Measurements from ENCODE around the gene DLX4.

Gene DLX4

DNA sequence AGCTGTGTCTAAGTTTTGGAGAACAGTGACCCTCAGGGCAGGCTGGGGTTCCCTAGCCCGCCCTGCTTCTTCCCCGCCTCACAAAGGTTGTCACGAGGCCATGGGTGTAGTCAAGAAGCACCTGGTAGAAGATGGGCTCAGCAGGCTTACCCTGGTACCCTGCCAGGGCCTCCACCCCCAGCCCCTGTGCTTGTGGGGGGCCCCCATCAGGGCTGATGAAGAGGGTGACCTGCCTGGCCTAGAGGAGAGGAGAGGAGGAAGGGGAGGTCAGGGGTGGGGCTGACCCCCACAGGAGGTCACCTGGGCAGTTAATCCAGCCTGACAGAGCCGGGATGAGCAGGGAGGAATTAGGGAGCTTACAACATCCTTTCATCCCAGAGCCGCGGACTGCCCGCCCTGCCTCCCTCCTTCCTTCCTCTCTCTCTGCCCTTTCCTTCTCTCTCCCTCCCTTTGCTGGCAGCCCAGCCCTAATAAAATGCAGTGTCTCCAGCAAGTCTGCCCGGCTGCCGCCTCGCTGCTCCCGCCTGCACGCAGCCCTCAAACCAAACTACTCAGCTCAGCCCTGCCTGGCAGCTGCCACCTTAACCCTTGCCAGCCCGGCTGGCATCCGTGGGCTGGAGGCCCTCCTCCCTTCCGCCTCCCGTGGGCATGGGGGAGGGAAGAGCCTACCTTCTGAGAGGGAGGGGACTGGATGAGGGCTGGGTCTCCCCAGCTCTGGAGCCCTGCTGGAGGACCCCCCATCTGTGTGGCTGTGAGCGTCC is 18.9 kb downstream of the DLX4 start:
- peak; percentile 48 for DNase-seq (ENCODE audit: low read depth)

DNA sequence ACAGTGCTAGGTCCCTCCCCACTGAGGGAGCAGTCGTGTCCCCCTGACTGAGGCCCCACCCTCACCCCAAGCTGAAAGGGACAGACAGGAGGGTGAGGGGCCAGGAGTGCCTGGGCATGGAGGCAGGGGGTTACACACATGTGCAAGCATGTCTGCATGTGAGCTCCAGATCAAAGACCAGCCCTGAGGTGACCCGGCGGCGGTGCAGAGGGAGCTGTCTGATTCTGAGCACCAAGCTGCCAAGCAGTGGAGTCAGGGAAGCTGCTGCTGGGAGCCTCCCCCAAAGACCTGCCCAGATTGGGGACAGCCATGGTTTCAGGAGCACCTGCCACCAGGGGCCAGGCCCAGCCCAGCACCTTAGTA is 20.5 kb downstream of the DLX4 start:
- DNase-seq (ENCODE audit: low read depth), result no peak

- DNase-seq (ENCODE audit: low read depth), result no peak
These were observed 21.3 kb downstream of the DLX4 start for GRCh38 chr17:49990331-49990730.

- DNase-seq (ENCODE audit: low read depth), result no peak
These were observed 21.9 kb downstream of the DLX4 start for GRCh38 chr17:49990921-49991320.

- no peak for DNase-seq (ENCODE audit: low read depth)
These were observed 22.4 kb downstream of the DLX4 start for GRCh38 chr17:49991409-49991808.

GRCh38 chr17:49992191-49992932 is 23.4 kb downstream of the DLX4 start:
- no peak for DNase-seq (ENCODE audit: low read depth)

- no peak for DNase-seq (ENCODE audit: low read depth)
These were observed 24.0 kb downstream of the DLX4 start for GRCh38 chr17:49992933-49993422.

GRCh38 chr17:49993423-49994060 is 24.6 kb downstream of the DLX4 start:
- DNase-seq (ENCODE audit: low read depth), result peak; percentile 42

DNA sequence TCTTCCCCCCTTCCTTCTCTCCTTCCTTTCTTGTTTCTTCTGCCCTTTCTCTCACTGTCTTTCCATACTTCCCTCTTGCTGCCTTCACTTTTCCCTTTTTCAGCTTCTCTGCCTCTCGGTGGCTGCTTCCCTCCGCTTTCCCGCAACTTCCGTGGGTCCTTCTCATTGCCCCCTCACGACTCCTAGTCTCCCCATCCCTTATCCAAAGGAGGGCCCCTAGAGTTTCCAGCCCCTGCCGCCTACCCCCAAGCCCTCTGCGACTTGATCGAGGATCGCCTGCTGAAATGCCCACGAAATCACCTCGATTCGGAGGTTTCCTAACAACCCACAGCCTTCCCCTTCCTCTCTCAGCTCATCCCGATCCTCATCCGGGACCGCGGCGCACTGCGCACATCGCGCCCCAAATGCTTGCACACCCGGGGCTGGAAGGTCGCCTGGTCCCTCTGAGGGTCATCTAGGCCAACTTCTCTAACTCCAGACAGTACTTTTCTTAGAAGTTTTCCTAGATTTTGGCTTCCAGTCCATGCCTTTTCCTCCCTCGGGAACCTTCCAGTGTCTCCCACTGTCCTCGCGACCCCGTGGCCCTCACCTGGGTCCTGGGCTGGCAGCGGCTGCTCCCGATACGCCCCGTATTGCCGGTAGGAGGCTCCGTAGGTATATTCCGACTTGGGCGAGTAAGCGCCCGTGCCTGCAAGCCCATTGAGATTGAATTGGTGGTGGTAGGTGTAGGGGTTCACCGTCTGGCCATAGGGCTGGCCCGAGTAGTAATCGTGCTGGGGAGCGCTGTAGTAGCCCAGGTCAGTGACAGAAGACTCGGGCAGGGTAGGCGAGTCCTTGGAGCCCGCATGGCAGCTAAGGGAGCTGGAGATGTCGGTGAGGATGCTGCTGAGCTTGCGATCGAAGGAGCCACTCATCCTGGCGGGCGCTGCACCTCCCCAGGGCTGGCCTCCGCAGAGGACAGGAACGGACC is 25.4 kb downstream of the DLX4 start:
- no peak for DNase-seq (ENCODE audit: low read depth)

DNA sequence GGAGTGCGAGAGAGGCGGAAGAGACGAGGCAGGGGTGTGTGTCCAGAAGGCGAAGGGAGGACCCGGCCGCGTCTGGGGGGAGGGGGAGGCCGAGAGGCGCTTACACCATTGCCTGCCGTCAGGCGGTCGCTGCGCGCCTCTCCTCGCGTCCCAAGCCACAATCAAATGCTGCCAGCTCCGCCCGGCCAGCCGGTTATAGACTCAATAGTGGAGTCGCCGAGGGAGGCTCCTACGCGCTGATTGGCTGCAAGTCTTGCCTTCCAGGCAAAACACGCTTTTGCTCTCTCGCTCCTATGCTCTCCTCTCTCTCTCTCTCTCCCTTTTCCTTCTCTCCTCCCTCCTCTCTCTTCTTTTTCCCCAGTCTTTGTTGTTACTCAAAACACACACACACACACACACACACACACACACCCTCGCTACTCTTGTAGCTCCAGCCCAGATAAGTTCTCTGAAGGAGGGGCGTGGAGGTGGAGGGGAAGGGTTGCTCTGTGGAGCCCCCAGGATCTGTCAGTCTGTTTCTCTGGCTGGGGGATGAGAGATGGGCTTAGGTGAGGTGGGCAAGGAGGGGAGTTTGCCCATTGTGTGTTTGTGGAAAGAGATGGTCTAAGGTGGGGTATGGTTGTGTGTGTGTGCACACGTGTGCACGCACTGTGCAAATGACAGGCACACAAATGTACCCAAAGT is 26.2 kb downstream of the DLX4 start, which contains the start of gene DLX3:
TSS of gene DLX3 (minus strand) at position 170 of the 684 bp plus-strand sequence. CDS start 226 bp downstream, outside the sequence.
- peak; percentile 77 for DNase-seq (ENCODE audit: low read depth)

DNA sequence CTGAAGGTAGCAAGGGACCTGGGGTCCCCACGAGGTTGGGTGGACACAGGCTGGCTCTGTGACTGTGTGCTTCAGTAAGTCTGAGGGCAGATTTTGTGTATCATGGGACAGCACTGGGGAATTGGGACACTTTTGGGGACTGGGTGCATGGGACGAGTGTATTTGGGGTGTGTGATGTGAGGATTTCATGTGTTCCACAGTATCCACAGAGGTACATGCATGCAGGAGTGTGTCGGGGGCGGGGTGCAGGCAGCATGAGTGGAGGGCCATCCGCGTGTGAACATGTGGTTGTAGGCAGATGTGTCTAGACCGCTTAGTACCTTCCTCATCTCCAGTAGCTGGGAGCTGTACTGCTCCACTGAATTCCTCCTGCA is 27.1 kb downstream of the DLX4 start:
- DNase-seq (ENCODE audit: low read depth), result no peak

DNA sequence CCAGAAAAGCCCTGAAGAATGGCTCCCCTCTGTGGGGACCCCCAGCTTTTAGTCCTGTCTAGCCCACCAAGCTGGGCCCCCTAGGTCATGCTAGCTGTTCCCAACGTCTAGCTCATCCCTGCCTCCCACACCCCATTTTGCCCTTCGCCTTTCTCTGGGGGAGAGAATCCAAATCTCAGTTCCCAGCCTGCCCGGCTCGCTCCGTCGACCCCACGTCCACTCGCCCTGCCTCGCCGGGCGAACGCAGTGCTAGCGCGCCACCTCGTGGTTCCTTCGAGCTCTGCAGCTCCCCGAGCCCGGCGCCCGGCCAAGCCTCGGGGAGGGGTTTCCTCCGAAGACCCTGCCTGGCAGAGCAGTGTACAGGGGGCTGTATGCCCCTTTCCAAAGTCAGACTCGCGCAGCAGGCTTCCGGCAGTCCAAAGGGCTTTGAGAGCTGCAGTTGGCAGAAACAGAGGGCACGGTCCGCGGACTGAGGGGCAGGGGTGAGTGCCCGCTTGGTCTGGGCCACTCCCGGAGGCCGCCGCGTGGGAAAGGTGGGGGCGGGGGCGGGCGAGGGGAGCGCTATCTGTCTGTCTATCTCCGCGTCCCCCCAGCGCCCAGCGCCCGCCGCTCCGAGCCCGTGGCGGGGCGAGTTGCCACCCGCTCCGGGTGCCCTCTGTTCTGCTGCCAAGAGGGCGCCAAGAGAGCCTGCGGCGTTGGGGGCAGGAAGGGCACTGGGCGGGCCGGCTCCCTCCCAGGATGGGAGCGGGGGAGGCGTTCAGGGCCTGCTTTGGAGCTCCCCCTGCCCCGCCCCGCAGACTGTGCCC is 27.7 kb downstream of the DLX4 start:
- peak; percentile 60 for DNase-seq (ENCODE audit: low read depth)

- no peak for DNase-seq (ENCODE audit: low read depth)
These were observed 28.3 kb downstream of the DLX4 start for GRCh38 chr17:49997301-49997650.

- peak; percentile 92 for DNase-seq (ENCODE audit: low read depth)
These were observed 29.0 kb downstream of the DLX4 start for GRCh38 chr17:49997773-49998703.

- no peak for DNase-seq (ENCODE audit: low read depth)
These were observed 30.0 kb downstream of the DLX4 start for GRCh38 chr17:49998836-49999511.

DNA sequence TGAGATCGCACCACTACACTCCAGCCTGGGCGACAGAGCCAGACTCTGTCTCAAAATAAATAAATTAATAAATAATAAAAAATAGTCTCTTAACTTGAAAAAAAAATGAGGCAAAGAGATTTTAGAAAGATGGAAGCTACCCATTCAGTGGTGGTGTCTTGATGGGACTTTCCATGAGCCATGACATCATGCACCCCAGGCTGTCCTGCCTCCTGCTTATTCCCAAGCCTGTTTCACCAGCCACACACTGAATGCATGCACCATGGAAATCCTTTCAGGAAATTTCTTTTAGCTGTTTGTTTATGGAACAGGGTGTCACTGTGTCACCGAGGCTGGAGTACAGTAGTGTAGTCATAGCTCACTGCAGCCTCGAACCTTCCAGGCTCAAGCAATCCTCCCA is 34.9 kb downstream of the DLX4 start:
- no peak for DNase-seq (ENCODE audit: low read depth)

DNA sequence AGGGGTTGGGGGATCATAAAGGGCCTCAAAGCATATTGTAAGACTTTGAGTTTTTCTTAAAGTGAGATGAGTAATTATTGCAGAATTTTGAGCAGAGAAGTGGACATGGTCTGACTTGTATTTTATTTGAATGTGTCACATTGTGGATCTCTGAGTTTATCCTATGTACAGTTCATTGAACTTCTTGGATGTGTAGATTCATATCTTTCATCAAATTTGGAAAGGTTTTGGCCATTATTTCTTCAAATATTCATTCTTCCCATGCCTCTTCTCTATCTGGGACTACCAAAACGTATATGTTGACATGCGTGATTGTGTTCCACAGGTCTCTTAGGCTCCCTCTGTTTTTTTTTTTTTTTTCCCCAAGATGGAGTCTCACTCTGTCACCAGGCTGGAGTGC is 40.3 kb downstream of the DLX4 start:
- DNase-seq (ENCODE audit: low read depth), result no peak

GRCh38 chr17:50013079-50013478 is 44.1 kb downstream of the DLX4 start:
- DNase-seq (ENCODE audit: low read depth), result no peak
